ENCODE measurements around the gene SSX2IP.

DNA sequence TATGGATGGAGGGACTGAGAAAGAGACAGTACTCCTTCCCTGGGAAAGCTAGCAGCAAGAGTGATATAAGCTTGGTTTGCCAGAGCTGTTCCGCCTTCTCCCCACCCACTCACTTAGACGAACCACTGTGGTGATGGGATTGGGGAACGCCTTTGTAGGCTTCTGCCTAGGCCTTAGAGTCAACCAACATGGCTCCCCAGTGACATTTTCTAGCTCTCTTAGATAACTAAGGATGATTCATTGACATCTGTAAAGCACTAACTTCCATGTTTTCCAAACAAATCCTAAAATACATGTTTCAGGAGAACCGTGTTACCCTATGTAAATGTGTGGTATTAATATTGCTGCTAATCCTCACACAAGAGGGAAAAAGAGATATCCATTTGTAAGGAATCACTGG lies 21.6 kb upstream of the SSX2IP start:
- TF ChIP-seq EZH2phosphoT487 (IDR thresholded peaks at IDR 0.05; ENCODE audit: unreplicated experiment) = no peak
- no peak for TF ChIP-seq CTCF (conservative IDR thresholded peaks at IDR 0.05; ENCODE audit: low read depth in 2 of 2)
- no peak for TF ChIP-seq POLR2AphosphoS5 (IDR thresholded peaks at IDR 0.05; ENCODE audit: low read depth)
